Activated T-cell treated with anti-CD3 and anti-CD28 coated beads, Interleukin-2, amount 50 U/mL, for 48 hours (primary cell): Measurements from ENCODE around the gene PTPN2.
A peak's percentile ranks its signal among the peaks of the same experiment; 100 is the strongest.
"Not testable (repeated sequence)": the region's sequence is repeated elsewhere in the genome, so short reads cannot be mapped to it uniquely, and the experiment has no call there.

Experiments used
- DNase-seq, 2 experiments: peaks; one replicate each; pipeline ENCODE4 v3.0.0-alpha.2; 2020

Gene PTPN2

GRCh38 chr18:12769644-12770440 is 114.2 kb downstream of the PTPN2 start:
- DNase-seq = no peak

- DNase-seq = no peak
Observed at GRCh38 chr18:12769136-12769535, 114.9 kb downstream of the PTPN2 start.

GRCh38 chr18:12768625-12769024 is 115.4 kb downstream of the PTPN2 start:
- no peak for DNase-seq

- no peak for DNase-seq
Observed at GRCh38 chr18:12767580-12768155, 116.4 kb downstream of the PTPN2 start.

GRCh38 chr18:12766986-12767433 is 117.0 kb downstream of the PTPN2 start:
- DNase-seq = no peak

GRCh38 chr18:12765586-12765985 is 118.5 kb downstream of the PTPN2 start:
- no peak for DNase-seq

- no peak for DNase-seq
Observed at GRCh38 chr18:12765126-12765525, 118.9 kb downstream of the PTPN2 start.

- not testable (repeated sequence) for DNase-seq
Observed at GRCh38 chr18:12758566-12758965, 125.5 kb downstream of the PTPN2 start.

GRCh38 chr18:12756619-12757239 is 127.3 kb downstream of the PTPN2 start:
- DNase-seq = not testable (repeated sequence)

- DNase-seq = not testable (repeated sequence)
Observed at GRCh38 chr18:12755606-12756005, 128.4 kb downstream of the PTPN2 start.

GRCh38 chr18:12754511-12754910 is 129.5 kb downstream of the PTPN2 start:
- no peak for DNase-seq

- no peak for DNase-seq
Observed at GRCh38 chr18:12751891-12752290, 132.1 kb downstream of the PTPN2 start.

- no peak for DNase-seq
Observed at GRCh38 chr18:12751503-12751884, 132.5 kb downstream of the PTPN2 start.

- no peak for DNase-seq
Observed at GRCh38 chr18:12750715-12751502, 133.1 kb downstream of the PTPN2 start.

- DNase-seq = peak; percentile 30 to 39
Observed at GRCh38 chr18:12750076-12750714, 133.8 kb downstream of the PTPN2 start.

GRCh38 chr18:12749121-12749520 is 134.9 kb downstream of the PTPN2 start:
- DNase-seq = no peak

GRCh38 chr18:12748671-12749070 is 135.4 kb downstream of the PTPN2 start:
- DNase-seq = no peak

- DNase-seq = no peak
Observed at GRCh38 chr18:12747530-12748315, 136.3 kb downstream of the PTPN2 start.

- DNase-seq = no peak
Observed at GRCh38 chr18:12745095-12745795, 138.8 kb downstream of the PTPN2 start.

GRCh38 chr18:12744103-12744502 is 139.9 kb downstream of the PTPN2 start:
- no peak for DNase-seq

- DNase-seq = no peak
Observed at GRCh38 chr18:12742453-12742852, 141.6 kb downstream of the PTPN2 start.
